ENCODE data around the gene IPP.

DNA sequence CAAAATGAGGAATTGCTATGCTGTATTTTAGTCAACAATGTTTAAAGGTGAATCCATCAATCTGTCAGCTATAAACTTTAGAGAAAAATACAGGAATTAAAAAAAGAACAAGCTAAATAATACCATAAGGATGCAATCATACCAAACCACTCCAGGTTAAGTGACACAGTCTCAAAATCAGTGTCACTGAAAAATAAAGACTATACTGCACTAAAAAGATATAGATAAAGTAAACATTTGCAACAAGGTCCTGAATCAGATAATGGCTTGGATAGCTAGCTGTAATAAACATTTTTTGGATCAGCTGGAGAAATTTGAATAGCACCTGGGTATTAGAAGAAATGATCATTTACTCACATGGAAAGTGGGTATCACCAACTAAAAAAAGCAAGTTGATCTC lies 72.0 kb downstream of the IPP start:
- TF ChIP-seq, protein P1, sequence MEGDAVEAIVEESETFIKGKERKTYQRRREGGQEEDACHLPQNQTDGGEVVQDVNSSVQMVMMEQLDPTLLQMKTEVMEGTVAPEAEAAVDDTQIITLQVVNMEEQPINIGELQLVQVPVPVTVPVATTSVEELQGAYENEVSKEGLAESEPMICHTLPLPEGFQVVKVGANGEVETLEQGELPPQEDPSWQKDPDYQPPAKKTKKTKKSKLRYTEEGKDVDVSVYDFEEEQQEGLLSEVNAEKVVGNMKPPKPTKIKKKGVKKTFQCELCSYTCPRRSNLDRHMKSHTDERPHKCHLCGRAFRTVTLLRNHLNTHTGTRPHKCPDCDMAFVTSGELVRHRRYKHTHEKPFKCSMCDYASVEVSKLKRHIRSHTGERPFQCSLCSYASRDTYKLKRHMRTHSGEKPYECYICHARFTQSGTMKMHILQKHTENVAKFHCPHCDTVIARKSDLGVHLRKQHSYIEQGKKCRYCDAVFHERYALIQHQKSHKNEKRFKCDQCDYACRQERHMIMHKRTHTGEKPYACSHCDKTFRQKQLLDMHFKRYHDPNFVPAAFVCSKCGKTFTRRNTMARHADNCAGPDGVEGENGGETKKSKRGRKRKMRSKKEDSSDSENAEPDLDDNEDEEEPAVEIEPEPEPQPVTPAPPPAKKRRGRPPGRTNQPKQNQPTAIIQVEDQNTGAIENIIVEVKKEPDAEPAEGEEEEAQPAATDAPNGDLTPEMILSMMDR (conservative IDR thresholded peaks at IDR 0.05; ENCODE audit: low read length): no peak
- no peak for TF ChIP-seq EZH2phosphoT487 (IDR thresholded peaks at IDR 0.05; ENCODE audit: borderline replicate concordance)
